HepG2 (cell line): ENCODE results near the gene SP9. TPM values are rescaled to one million over a fixed set of nuclear protein-coding genes. Genes with fewer than 3 reads are reported as not detected.

Source experiments
- ATAC-seq: fragments of 200-7000 bp; cut with Tn5 transposase; 3 replicates; pipeline ENCODE4 v1.9.1; 2020; ENCODE audit warnings: mild to moderate bottlenecking, moderate library complexity
- BruUV-seq: library from RNA; stranded (reverse); fragments of 400-500 nt; replicated peaks from 2 replicates; lab custom pipeline; 2021; lab: Mats Ljungman, UMichigan
- CTCF ChIA-PET: fragments of 300-600 bp; formaldehyde crosslinking; extraction: SDS; loops from one replicate; lab custom pipeline; 2021; ENCODE audit warnings: low total read pairs, inconsistent platforms, low intra/inter-chr PET ratio; lab: Yijun Ruan, JAX
- POLR2A ChIA-PET: fragments of 350-600 bp; sonication (Branson Sonifier 250); formaldehyde crosslinking; loops from one replicate; lab custom pipeline; 2020; ENCODE audit warnings: antibody characterized with exemption, inconsistent platforms; lab: Yijun Ruan, JAX
- DNase-seq: peaks from one replicate; pipeline ENCODE4 v3.0.0-alpha.2; 2015; ENCODE audit warnings: low spot score
- FAIRE-seq: peaks from 3 replicates; lab custom pipeline; 2011; peaks lifted over from hg19 to GRCh38; lab: Jason Lieb, UNC
- H2AFZ ChIP-seq: one replicate; pipeline ENCODE4 v1.6.1; 2011; ENCODE audit warnings: low read length, inconsistent platforms
- H3K27ac ChIP-seq: fragments of 300-600 bp; 3 replicates; pipeline ENCODE4 v1.8.0; 2011; ENCODE audit warnings: mixed run types, mild to moderate bottlenecking, mixed read lengths, low read length, inconsistent platforms; ENCODE audit not compliant: insufficient read depth; ENCODE audit errors: extremely low read length
- H3K27me3 ChIP-seq, 2 experiments: fragments of 200-600 bp in 1 of 2; 2 replicates in 1 of 2; 3 replicates in 1 of 2; pipeline versions ENCODE4 v1.6.0 to v1.8.0; 2011; ENCODE audit warnings: low read length in 2 of 2, mild to moderate bottlenecking in 2 of 2, moderate library complexity in 2 of 2, inconsistent platforms in 1 of 2; ENCODE audit not compliant: insufficient read depth in 2 of 2, control insufficient read depth in 1 of 2
- H3K36me3 ChIP-seq, 2 experiments: fragments of 200-600 bp in 1 of 2; replicated peaks in 1 of 2; 2 replicates in 1 of 2; 3 replicates in 1 of 2; pipeline versions ENCODE4 v1.5.1 to v1.8.0; 2011; ENCODE audit warnings: low read length in 2 of 2, inconsistent platforms in 1 of 2; ENCODE audit not compliant: insufficient read depth in 2 of 2, control insufficient read depth in 1 of 2
- H3K4me1 ChIP-seq: 2 replicates; pipeline ENCODE4 v1.5.1; 2012; ENCODE audit warnings: low read length, inconsistent platforms; ENCODE audit not compliant: insufficient read depth
- H3K4me2 ChIP-seq: 2 replicates; pipeline ENCODE4 v1.6.0; 2011; ENCODE audit warnings: low read depth, low read length, inconsistent platforms
- H3K4me3 ChIP-seq, 3 experiments: fragments of 200-600 bp in 1 of 3; sonication (generic), shearing (Covaris generic) in 1 of 3; replicated peaks in 1 of 3; 2 replicates each; pipeline ENCODE4 v1.5.1; 2011 to 2016; ENCODE audit warnings: low read length in 3 of 3, inconsistent platforms in 2 of 3, low read depth in 2 of 3, mild to moderate bottlenecking in 2 of 3, control low read depth in 1 of 3, mixed read lengths in 1 of 3; ENCODE audit not compliant: insufficient read depth in 1 of 3
- H3K79me2 ChIP-seq: one replicate; pipeline ENCODE4 v1.6.1; 2011; ENCODE audit warnings: low read length, inconsistent platforms; ENCODE audit not compliant: insufficient read depth
- H3K9ac ChIP-seq: 2 replicates; pipeline ENCODE4 v1.6.0; 2011; ENCODE audit warnings: mild to moderate bottlenecking, low read depth, low read length, inconsistent platforms; ENCODE audit not compliant: insufficient read depth
- H3K9me3 ChIP-seq: 2 replicates; pipeline ENCODE4 v1.5.1; 2012; ENCODE audit warnings: mild to moderate bottlenecking, low read length
- H4K20me1 ChIP-seq: 2 replicates; pipeline ENCODE4 v1.6.0; 2011; ENCODE audit warnings: inconsistent platforms, mild to moderate bottlenecking, low read length, moderate library complexity; ENCODE audit not compliant: insufficient read depth
- CC2D1A ChIP-seq: sonication (generic); formaldehyde crosslinking; IDR thresholded peaks from 2 replicates; pipeline ENCODE4 v1.8.1; 2023; ENCODE audit warnings: mild to moderate bottlenecking, missing genetic modification reagents
- CHD4 ChIP-seq: fragments of 200-600 bp; sonication (generic); IDR thresholded peaks from 2 replicates; pipeline ENCODE4 v1.7.0; 2017; ENCODE audit warnings: mild to moderate bottlenecking, low read length, borderline replicate concordance
- FOXC1 ChIP-seq: sonication (generic); formaldehyde crosslinking; IDR thresholded peaks from 2 replicates; pipeline ENCODE4 v1.8.0; 2022; ENCODE audit warnings: mild to moderate bottlenecking, missing genetic modification reagents, borderline replicate concordance
- FOXK1 ChIP-seq: sonication (generic); formaldehyde crosslinking; IDR thresholded peaks from 2 replicates; pipeline ENCODE4 v1.4.0; 2020; ENCODE audit warnings: low read depth, missing genetic modification reagents, borderline replicate concordance
- HMGA1 ChIP-seq: sonication (generic); formaldehyde crosslinking; conservative IDR thresholded peaks from 2 replicates; pipeline ENCODE4 v1.4.0; 2020; ENCODE audit warnings: missing genetic modification reagents
- NFYC ChIP-seq: IDR thresholded peaks from 2 replicates; pipeline ENCODE4 v1.6.1; 2016; ENCODE audit warnings: missing genetic modification reagents, missing compliant biosample characterization
- SOX13 ChIP-seq, 3 experiments: fragments of 450-650 bp in 1 of 3; sonication (generic) in 1 of 3; formaldehyde crosslinking in 1 of 3; IDR thresholded peaks in 2 of 3; conservative IDR thresholded peaks in 1 of 3; 2 replicates each; pipeline versions ENCODE4 v1.5.0 to v1.6.1; 2016 to 2020; ENCODE audit warnings: antibody characterized with exemption in 1 of 3, mild to moderate bottlenecking in 1 of 3, missing compliant biosample characterization in 1 of 3, missing genetic modification reagents in 1 of 3, moderate library complexity in 1 of 3
- SPEN ChIP-seq: sonication (generic); formaldehyde crosslinking; IDR thresholded peaks from 2 replicates; pipeline ENCODE4 v1.5.1; 2020; ENCODE audit warnings: low read depth, mild to moderate bottlenecking, missing genetic modification reagents
- TBL1XR1 ChIP-seq: fragments of 150-350 bp; IDR thresholded peaks from 2 replicates; pipeline ENCODE4 v1.6.1; 2014; ENCODE audit warnings: borderline replicate concordance, low read length; ENCODE audit not compliant: partially characterized antibody
- THYN1 ChIP-seq: sonication (generic); formaldehyde crosslinking; IDR thresholded peaks from 2 replicates; pipeline ENCODE4 v1.8.1; 2023; ENCODE audit warnings: low read depth, mild to moderate bottlenecking, moderate library complexity, missing genetic modification reagents, borderline replicate concordance
- TOE1 ChIP-seq: sonication (generic); formaldehyde crosslinking; IDR thresholded peaks from 2 replicates; pipeline ENCODE4 v1.4.0; 2020; ENCODE audit warnings: mild to moderate bottlenecking, missing genetic modification reagents
- ZNF12 ChIP-seq: sonication (generic); formaldehyde crosslinking; IDR thresholded peaks from 2 replicates; pipeline ENCODE4 v1.5.0; 2020; ENCODE audit warnings: missing genetic modification reagents
- ZNF30 ChIP-seq: sonication (generic); formaldehyde crosslinking; IDR thresholded peaks from 2 replicates; pipeline ENCODE4 v1.5.0; 2020; ENCODE audit warnings: mild to moderate bottlenecking, missing genetic modification reagents
- ZNF382 ChIP-seq: sonication (generic); formaldehyde crosslinking; IDR thresholded peaks from 2 replicates; pipeline ENCODE4 v1.5.0; 2020; ENCODE audit warnings: missing genetic modification reagents, mild to moderate bottlenecking, borderline replicate concordance
- ZSCAN20 ChIP-seq: sonication (generic); formaldehyde crosslinking; IDR thresholded peaks from 2 replicates; pipeline ENCODE4 v1.4.0; 2020; ENCODE audit warnings: missing genetic modification reagents, mild to moderate bottlenecking, borderline replicate concordance
- WGBS: methylation state at CpG from one replicate; pipeline ENCODE4 v1.1.6; 2017; ENCODE audit warnings: low lambda C conversion rate; 5-methylcytosine and 5-hydroxymethylcytosine counted together
- in situ Hi-C: cut with HindIII; loops from 2 replicates; pipeline ENCODE4 v1.10.0; 2017; ENCODE audit warnings: low pct_unique_long_range_greater_than_20kb; ENCODE audit not compliant: extremely low pct_ligation_motif_present
- intact Hi-C: fragments of 100-400 bp; cut with micrococcal nuclease; formaldehyde crosslinking; loops from one replicate; pipeline ENCODE4 v1.10.0; 2022; ENCODE audit not compliant: unreplicated experiment
- polyA plus RNA-seq, 8 experiments: library from polyadenylated mRNA; depleted of rRNA in 3 of 8; stranded (reverse) in 7 of 8; unstranded in 1 of 8; fragments of >200 nt; fragmentation: Illumina TruSeq in 4 of 8; extraction: Trizol in 4 of 8; gene quantifications; 2 replicates each; pipeline versions ENCODE4 v1.2.1 to v1.2.3, GENCODE V29; 2011 to 2016; ENCODE audit warnings: low read depth in 4 of 8, missing spikeins in 1 of 8, mixed read lengths in 1 of 8; ENCODE audit not compliant: insufficient read depth in 1 of 8
- total RNA-seq, 5 experiments: library from RNA; depleted of rRNA; stranded (reverse); fragments of >200 nt; fragmentation: Illumina TruSeq; extraction: Trizol; gene quantifications; 2 replicates each; pipeline ENCODE4 v1.2.3, GENCODE V29; 2016; ENCODE audit warnings: low read depth in 1 of 5
- TF ChIP-seq, protein P1 (sequence below): sonication (generic); formaldehyde crosslinking; IDR thresholded peaks from 2 replicates; pipeline ENCODE4 v1.4.0; 2020; ENCODE audit warnings: missing genetic modification reagents
- TF ChIP-seq, protein P2 (sequence below), 2 experiments: sonication (generic) in 1 of 2; formaldehyde crosslinking in 1 of 2; IDR thresholded peaks; 2 replicates each; pipeline versions ENCODE4 v1.4.0 to v1.6.1; 2018 to 2020; ENCODE audit warnings: missing genetic modification reagents in 2 of 2, borderline replicate concordance in 1 of 2, low read depth in 1 of 2, mild to moderate bottlenecking in 1 of 2, missing biosample characterization in 1 of 2

The SP9 gene
- total and polyA plus RNA-seq, 2 of the 13 experiments (the other 11 are each of a cell fraction or from before 2014, with no cell fraction given), result not detected

GRCh38 chr2:174383796-174384195 is 49.0 kb downstream of the SP9 start:
- intact Hi-C loops, result no loop called here
- H3K27ac ChIP-seq, result no peak overlapping the region
- FAIRE-seq, result no peak
- POLR2A ChIA-PET, result no interaction called here
- no peaks in the 10 kb centered on the region for H3K4me1 ChIP-seq
- H4K20me1 ChIP-seq, result no peaks in the 10 kb centered on the region
- no peak overlapping the region for H2AFZ ChIP-seq
- H3K4me2 ChIP-seq, result no peak overlapping the region
- in situ Hi-C loops, result no loop called here
- no peak overlapping the region for H3K9ac ChIP-seq
- no peak for TF ChIP-seq FOXC1
- TF ChIP-seq TOE1 (CRISPR knock-in tag), result no peak
- TF ChIP-seq, protein P1, sequence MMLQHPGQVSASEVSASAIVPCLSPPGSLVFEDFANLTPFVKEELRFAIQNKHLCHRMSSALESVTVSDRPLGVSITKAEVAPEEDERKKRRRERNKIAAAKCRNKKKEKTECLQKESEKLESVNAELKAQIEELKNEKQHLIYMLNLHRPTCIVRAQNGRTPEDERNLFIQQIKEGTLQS (CRISPR knock-in tag), result no peak
- TF ChIP-seq SPEN, result no peak
- no peak for TF ChIP-seq SOX13 (IDR thresholded peaks at IDR 0.05)
- no peak for TF ChIP-seq SOX13 (CRISPR knock-in tag; conservative IDR thresholded peaks at IDR 0.05 in 1 of 2, IDR thresholded peaks at IDR 0.05 in 1 of 2)
- 0 out of 2 replicates have a peak, but pooled peaks have one; percentile 60 for TF ChIP-seq THYN1 (CRISPR knock-in tag)
- TF ChIP-seq ZNF30 (CRISPR knock-in tag), result no peak
- TF ChIP-seq ZNF12 (CRISPR knock-in tag), result no peak
- no peaks in the 10 kb centered on the region for H3K9me3 ChIP-seq
- H3K36me3 ChIP-seq, result peaks cover 14 to 67% of the 10 kb centered on the region in 2 experiments
- 97% methylated on average over 1 of the region's 1 CpG for WGBS
- H3K27me3 ChIP-seq, result no peaks in the 10 kb centered on the region
- peaks cover 8% of the 10 kb centered on the region for H3K79me2 ChIP-seq
- no peak for DNase-seq
- CTCF ChIA-PET, result no interaction called here
- ATAC-seq, result no peak
- H3K4me3 ChIP-seq, result no peak overlapping the region
- BruUV-seq, result no TSS peak

DNA sequence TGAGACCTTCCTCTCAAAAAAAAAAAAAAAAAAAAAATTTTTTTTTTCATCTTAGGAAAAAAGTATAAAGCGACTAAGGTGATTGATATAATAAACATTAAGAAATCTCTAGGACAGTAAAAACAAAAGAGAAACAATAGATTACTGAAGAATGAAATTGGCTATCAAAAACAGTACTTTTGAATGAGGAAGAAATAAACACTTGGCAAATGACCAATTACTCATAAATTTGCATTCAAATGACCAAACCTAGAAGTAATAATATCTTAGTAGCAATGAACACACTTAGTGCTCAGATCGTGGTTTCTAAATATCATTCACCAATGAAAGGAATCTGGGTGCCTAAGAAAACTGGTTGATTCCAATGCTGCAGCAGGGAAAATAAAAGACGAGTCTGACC is 50.4 kb downstream of the SP9 start:
- intact Hi-C loops (no loop called here), in situ Hi-C loops (no loop called here)
- no peak overlapping the region for H2AFZ ChIP-seq
- ATAC-seq (no peak), DNase-seq (no peak), FAIRE-seq (no peak)
- WGBS, result 98% methylated on average over 3 of the region's 3 CpGs
- H3K27me3 ChIP-seq, result no peaks in the 10 kb centered on the region
- H3K27ac ChIP-seq, result no peak overlapping the region
- ChIA-PET POLR2A (interaction anchor here (0.7 kb wide), 1 partner anchor 10 kb away, joined by 3 read pairs; the partner anchor contains the start of gene SCRN3), CTCF (no interaction called here)
- no peaks in the 10 kb centered on the region for H3K9me3 ChIP-seq
- H3K36me3 ChIP-seq, result peaks cover 14 to 71% of the 10 kb centered on the region in 2 experiments
- peaks cover 8% of the 10 kb centered on the region for H3K79me2 ChIP-seq
- H3K4me1 ChIP-seq, result peaks cover 9% of the 10 kb centered on the region
- H3K9ac ChIP-seq, result no peak overlapping the region
- BruUV-seq, result no TSS peak
- H3K4me3 ChIP-seq, result no peak overlapping the region
- no peaks in the 10 kb centered on the region for H4K20me1 ChIP-seq
- no peak overlapping the region for H3K4me2 ChIP-seq
- TF ChIP-seq ZSCAN20 (CRISPR knock-in tag) (no peak), NFYC (CRISPR knock-in tag) (no peak), CHD4 (no peak), HMGA1 (CRISPR knock-in tag) (no peak), ZNF382 (CRISPR knock-in tag) (no peak), FOXK1 (no peak), CC2D1A (CRISPR knock-in tag) (no peak), TBL1XR1 (no peak)
- TF ChIP-seq, protein P2, sequence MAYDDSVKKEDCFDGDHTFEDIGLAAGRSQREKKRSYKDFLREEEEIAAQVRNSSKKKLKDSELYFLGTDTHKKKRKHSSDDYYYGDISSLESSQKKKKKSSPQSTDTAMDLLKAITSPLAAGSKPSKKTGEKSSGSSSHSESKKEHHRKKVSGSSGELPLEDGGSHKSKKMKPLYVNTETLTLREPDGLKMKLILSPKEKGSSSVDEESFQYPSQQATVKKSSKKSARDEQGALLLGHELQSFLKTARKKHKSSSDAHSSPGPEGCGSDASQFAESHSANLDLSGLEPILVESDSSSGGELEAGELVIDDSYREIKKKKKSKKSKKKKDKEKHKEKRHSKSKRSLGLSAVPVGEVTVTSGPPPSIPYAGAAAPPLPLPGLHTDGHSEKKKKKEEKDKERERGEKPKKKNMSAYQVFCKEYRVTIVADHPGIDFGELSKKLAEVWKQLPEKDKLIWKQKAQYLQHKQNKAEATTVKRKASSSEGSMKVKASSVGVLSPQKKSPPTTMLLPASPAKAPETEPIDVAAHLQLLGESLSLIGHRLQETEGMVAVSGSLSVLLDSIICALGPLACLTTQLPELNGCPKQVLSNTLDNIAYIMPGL (CRISPR knock-in tag; IDR thresholded peaks at IDR 0.05; ENCODE audit: borderline replicate concordance in 1 of 2, low read depth in 1 of 2), result no peak
